ENCODE measurements around the gene TBC1D3B. TPM values are rescaled to one million over a fixed set of nuclear protein-coding genes. Genes with fewer than 3 reads are reported as not detected.
"Not testable (repeated sequence)": the region's sequence is repeated elsewhere in the genome, so short reads cannot be mapped to it uniquely, and the experiment has no call there.

The TBC1D3B gene
- polyA plus RNA-seq, 4 donors: 4.5 to 22.6 (median 12.3) TPM

GRCh38 chr17:36201506-36201905 is 25.1 kb upstream of the TBC1D3B start:
- not testable (repeated sequence) for DNase-seq (ENCODE audit: low read depth in 4 of 4, low spot score in 2 of 4)

- not testable (repeated sequence) for DNase-seq (ENCODE audit: low read depth in 4 of 4, low spot score in 2 of 4)
Measured at GRCh38 chr17:36201102-36201501, 24.7 kb upstream of the TBC1D3B start.

GRCh38 chr17:36198831-36199465 is 22.5 kb upstream of the TBC1D3B start:
- DNase-seq (ENCODE audit: low read depth in 4 of 4, low spot score in 2 of 4): no peak

GRCh38 chr17:36197387-36197703 is 20.9 kb upstream of the TBC1D3B start:
- no peak for DNase-seq (ENCODE audit: low read depth in 4 of 4, low spot score in 2 of 4)

GRCh38 chr17:36196131-36196486 is 19.7 kb upstream of the TBC1D3B start:
- DNase-seq (ENCODE audit: low read depth in 4 of 4, low spot score in 2 of 4): no peak

- no peak for DNase-seq (ENCODE audit: low read depth in 4 of 4, low spot score in 2 of 4)
Measured at GRCh38 chr17:36195434-36196130, 19.1 kb upstream of the TBC1D3B start.

GRCh38 chr17:36194832-36195433 is 18.5 kb upstream of the TBC1D3B start:
- not testable (repeated sequence) for DNase-seq (ENCODE audit: low read depth in 4 of 4, low spot score in 2 of 4)

GRCh38 chr17:36194147-36194831 is 17.9 kb upstream of the TBC1D3B start:
- not testable (repeated sequence) for DNase-seq (ENCODE audit: low read depth in 4 of 4, low spot score in 2 of 4)

GRCh38 chr17:36193216-36193775 is 16.9 kb upstream of the TBC1D3B start:
- DNase-seq (ENCODE audit: low read depth in 4 of 4, low spot score in 2 of 4): no peak

GRCh38 chr17:36190549-36191330 is 14.3 kb upstream of the TBC1D3B start:
- not testable (repeated sequence) for DNase-seq (ENCODE audit: low read depth in 4 of 4, low spot score in 2 of 4)

GRCh38 chr17:36189993-36190392 is 13.6 kb upstream of the TBC1D3B start:
- not testable (repeated sequence) for DNase-seq (ENCODE audit: low read depth in 4 of 4, low spot score in 2 of 4)

- DNase-seq (ENCODE audit: low read depth in 4 of 4, low spot score in 2 of 4): no peak
Measured at GRCh38 chr17:36188891-36189306, 12.5 kb upstream of the TBC1D3B start.

- not testable (repeated sequence) for DNase-seq (ENCODE audit: low read depth in 4 of 4, low spot score in 2 of 4)
Measured at GRCh38 chr17:36187943-36188665, 11.7 kb upstream of the TBC1D3B start.

GRCh38 chr17:36186810-36187763 is 10.7 kb upstream of the TBC1D3B start:
- DNase-seq (ENCODE audit: low read depth in 4 of 4, low spot score in 2 of 4): not testable (repeated sequence)

- DNase-seq (ENCODE audit: low read depth in 4 of 4, low spot score in 2 of 4): no peak
Measured at GRCh38 chr17:36185416-36185815, 9.0 kb upstream of the TBC1D3B start.

GRCh38 chr17:36184023-36184765 is 7.8 kb upstream of the TBC1D3B start:
- no peak for DNase-seq (ENCODE audit: low read depth in 4 of 4, low spot score in 2 of 4)

- DNase-seq (ENCODE audit: low read depth in 4 of 4, low spot score in 2 of 4): peak in 1 of 4 donors; percentile 81
Measured at GRCh38 chr17:36183001-36183971, 6.8 kb upstream of the TBC1D3B start.

All from left renal cortex interstitium (tissue), 4 donors.